NB4 (cell line): ENCODE data around the gene SNX8.

Source experiments
- MYC ChIP-seq: IDR thresholded peaks from 2 replicates; pipeline ENCODE4 v1.6.1; 2011; ENCODE audit warnings: low read depth, low read length
- POLR2A ChIP-seq: IDR thresholded peaks from 2 replicates; pipeline ENCODE4 v1.6.1; 2011; ENCODE audit warnings: mild to moderate bottlenecking; ENCODE audit not compliant: insufficient read length; ENCODE audit errors: extremely low read depth
- TF ChIP-seq, protein P1 (sequence below): IDR thresholded peaks from one replicate; pipeline ENCODE4 v1.5.1; 2012; ENCODE audit warnings: low read depth, low read length
- TF ChIP-seq, protein P2 (sequence below): IDR thresholded peaks from 2 replicates; pipeline ENCODE4 v1.6.1; 2011; ENCODE audit warnings: low read depth, low read length

- TF ChIP-seq, protein P1, sequence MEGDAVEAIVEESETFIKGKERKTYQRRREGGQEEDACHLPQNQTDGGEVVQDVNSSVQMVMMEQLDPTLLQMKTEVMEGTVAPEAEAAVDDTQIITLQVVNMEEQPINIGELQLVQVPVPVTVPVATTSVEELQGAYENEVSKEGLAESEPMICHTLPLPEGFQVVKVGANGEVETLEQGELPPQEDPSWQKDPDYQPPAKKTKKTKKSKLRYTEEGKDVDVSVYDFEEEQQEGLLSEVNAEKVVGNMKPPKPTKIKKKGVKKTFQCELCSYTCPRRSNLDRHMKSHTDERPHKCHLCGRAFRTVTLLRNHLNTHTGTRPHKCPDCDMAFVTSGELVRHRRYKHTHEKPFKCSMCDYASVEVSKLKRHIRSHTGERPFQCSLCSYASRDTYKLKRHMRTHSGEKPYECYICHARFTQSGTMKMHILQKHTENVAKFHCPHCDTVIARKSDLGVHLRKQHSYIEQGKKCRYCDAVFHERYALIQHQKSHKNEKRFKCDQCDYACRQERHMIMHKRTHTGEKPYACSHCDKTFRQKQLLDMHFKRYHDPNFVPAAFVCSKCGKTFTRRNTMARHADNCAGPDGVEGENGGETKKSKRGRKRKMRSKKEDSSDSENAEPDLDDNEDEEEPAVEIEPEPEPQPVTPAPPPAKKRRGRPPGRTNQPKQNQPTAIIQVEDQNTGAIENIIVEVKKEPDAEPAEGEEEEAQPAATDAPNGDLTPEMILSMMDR: no peak
- TF ChIP-seq POLR2A: no peak
- TF ChIP-seq, protein P2, sequence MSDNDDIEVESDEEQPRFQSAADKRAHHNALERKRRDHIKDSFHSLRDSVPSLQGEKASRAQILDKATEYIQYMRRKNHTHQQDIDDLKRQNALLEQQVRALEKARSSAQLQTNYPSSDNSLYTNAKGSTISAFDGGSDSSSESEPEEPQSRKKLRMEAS: no peak
- TF ChIP-seq MYC: no peak
These were observed 36.2 kb downstream of the SNX8 start for GRCh38 chr7:2278026-2278425.
